Peyer's patch (tissue), 4 donors: Measurements from ENCODE around the gene OSBPL5. TPM values are rescaled to one million over a fixed set of nuclear protein-coding genes. Genes with fewer than 3 reads are reported as not detected.

Source experiments
- DNase-seq, 3 donors: peaks; one replicate each; pipeline ENCODE4 v3.0.0-alpha.2; 2017 to 2019
- H3K27ac ChIP-seq, 4 donors: fragments of 200-600 bp; sonication (generic); one replicate each; pipeline ENCODE4 v1.5.1; 2016 to 2019
- H3K27me3 ChIP-seq, 2 donors: fragments of 200-600 bp; sonication (generic); one replicate each; pipeline ENCODE4 v1.5.1; 2019
- H3K36me3 ChIP-seq, 3 donors: fragments of 200-600 bp; sonication (generic); one replicate each; pipeline ENCODE4 v1.5.1; 2016 to 2019
- H3K4me1 ChIP-seq, 4 donors: fragments of 200-600 bp; sonication (generic); one replicate each; pipeline ENCODE4 v1.5.1; 2016 to 2019
- H3K4me3 ChIP-seq, 4 donors: fragments of 200-600 bp; sonication (generic); 1 replicate in 3 of 4; 2 replicates in 1 of 4; pipeline ENCODE4 v1.5.1; 2016 to 2019; ENCODE audit warnings: mild to moderate bottlenecking in 1 of 4
- H3K9me3 ChIP-seq, 4 donors: fragments of 200-600 bp; sonication (generic); one replicate each; pipeline ENCODE4 v1.5.1; 2016 to 2019; ENCODE audit warnings: mild to moderate bottlenecking in 1 of 4
- CTCF ChIP-seq, 6 experiments: fragments of 450-650 bp in 4 of 6; fragments of 200-600 bp in 2 of 6; sonication (generic) in 1 of 6; IDR thresholded peaks; one replicate each; pipeline ENCODE4 v1.5.1; 2017 to 2019; ENCODE audit warnings: antibody characterized with exemption in 6 of 6, mild to moderate bottlenecking in 3 of 6, moderate library complexity in 1 of 6
- POLR2A ChIP-seq, 2 donors: fragments of 450-650 bp; IDR thresholded peaks; one replicate each; pipeline ENCODE4 v1.5.1; 2017; ENCODE audit warnings: antibody characterized with exemption in 2 of 2, mild to moderate bottlenecking in 2 of 2, moderate library complexity in 2 of 2
- total RNA-seq, 4 donors: library from RNA; depleted of rRNA; stranded (reverse); fragments of >200 nt; gene quantifications; one replicate each; pipeline ENCODE4 v1.1.0, GENCODE V29; 2016

OSBPL5 gene
- total RNA-seq, 4 donors from 2014 or later, result 39.8 to 110 (median 73.2) TPM

- no peak overlapping the region for H3K4me3 ChIP-seq
- H3K9me3 ChIP-seq, result no peaks in the 10 kb centered on the region
- no peaks in the 10 kb centered on the region for H3K27me3 ChIP-seq
- H3K27ac ChIP-seq, result no peak overlapping the region
- H3K36me3 ChIP-seq, result no peaks in the 10 kb centered on the region
- peaks cover 0 to 38% (median 0%) of the 10 kb centered on the region in 4 donors for H3K4me1 ChIP-seq
- DNase-seq, result no peak
- TF ChIP-seq CTCF (IDR thresholded peaks at IDR 0.05) (no peak), POLR2A (IDR thresholded peaks at IDR 0.05) (no peak)
Measured at GRCh38 chr11:3137486-3138177, 27.5 kb downstream of the OSBPL5 start.

GRCh38 chr11:3136546-3137455 is 28.3 kb downstream of the OSBPL5 start:
- no peaks in the 10 kb centered on the region for H3K36me3 ChIP-seq
- H3K9me3 ChIP-seq, result no peaks in the 10 kb centered on the region
- TF ChIP-seq POLR2A (IDR thresholded peaks at IDR 0.05), result no peak
- TF ChIP-seq CTCF (IDR thresholded peaks at IDR 0.05), result no peak
- H3K27ac ChIP-seq, result no peak overlapping the region
- no peak for DNase-seq
- H3K4me1 ChIP-seq, result peaks cover 0 to 38% (median 0%) of the 10 kb centered on the region in 4 donors
- H3K4me3 ChIP-seq, result no peak overlapping the region
- H3K27me3 ChIP-seq, result no peaks in the 10 kb centered on the region

GRCh38 chr11:3135481-3136440 is 29.3 kb downstream of the OSBPL5 start:
- H3K27ac ChIP-seq, result no peak overlapping the region
- TF ChIP-seq POLR2A (IDR thresholded peaks at IDR 0.05), result no peak
- TF ChIP-seq CTCF (IDR thresholded peaks at IDR 0.05), result peak in 1 of 6 experiments; percentile 8
- H3K4me1 ChIP-seq, result peaks cover 0 to 38% (median 0%) of the 10 kb centered on the region in 4 donors
- no peak for DNase-seq
- no peaks in the 10 kb centered on the region for H3K27me3 ChIP-seq
- no peaks in the 10 kb centered on the region for H3K36me3 ChIP-seq
- H3K9me3 ChIP-seq, result no peaks in the 10 kb centered on the region
- no peak overlapping the region for H3K4me3 ChIP-seq

GRCh38 chr11:3134651-3135480 is 30.2 kb downstream of the OSBPL5 start:
- TF ChIP-seq POLR2A (IDR thresholded peaks at IDR 0.05) (no peak), CTCF (IDR thresholded peaks at IDR 0.05) (no peak)
- H3K27me3 ChIP-seq, result no peaks in the 10 kb centered on the region
- H3K27ac ChIP-seq, result no peak overlapping the region
- H3K4me1 ChIP-seq, result peaks cover 0 to 38% (median 0%) of the 10 kb centered on the region in 4 donors
- no peak overlapping the region for H3K4me3 ChIP-seq
- no peaks in the 10 kb centered on the region for H3K9me3 ChIP-seq
- H3K36me3 ChIP-seq, result no peaks in the 10 kb centered on the region
- DNase-seq, result peak in 1 of 3 donors; percentile 49
